Measurements from ENCODE around the gene ELMO3. TPM values are rescaled to one million over a fixed set of nuclear protein-coding genes. Genes with fewer than 3 reads are reported as not detected.

Gene ELMO3
- total and polyA plus RNA-seq, 2 donors (not counting 3 experiments of a cell fraction or from before 2014, with no cell fraction given): 3.9 to 5.7 TPM

GRCh38 chr16:67166598-67167168 lies 32.2 kb upstream of the ELMO3 start:
- no peak overlapping the region for H2AFZ ChIP-seq (ENCODE audit: low read depth, low read length)
- CTCF ChIA-PET: interaction anchor here (2.5 kb wide), 1 partner anchor 19 kb away, joined by 6 read pairs; no protein-coding TSS in a partner anchor
- H3K27ac ChIP-seq (ENCODE audit: insufficient read depth, low read depth, low read length): no peak overlapping the region
- H3K4me2 ChIP-seq (ENCODE audit: insufficient read depth, low read length): no peak overlapping the region
- no peaks in the 10 kb centered on the region for H3K36me3 ChIP-seq (ENCODE audit: control insufficient read depth in 2 of 2, extremely low read depth in 1 of 2, insufficient read depth in 2 of 2, low read length in 2 of 2)
- H3K27me3 ChIP-seq (ENCODE audit: control insufficient read depth in 2 of 2, insufficient read depth in 2 of 2, low read length in 2 of 2): peaks cover 36 to 46% of the 10 kb centered on the region in 2 experiments
- POLR2A ChIA-PET: no interaction called here
- no peak for FAIRE-seq
- no peak overlapping the region for H3K4me3 ChIP-seq (replicated peaks in 1 of 3; ENCODE audit: insufficient read depth in 1 of 3, low read depth in 1 of 3, low read length in 3 of 3)
- no peak overlapping the region for H3K9ac ChIP-seq (replicated peaks; ENCODE audit: extremely low read depth, insufficient read depth, low read length)
- H3K79me2 ChIP-seq (ENCODE audit: control insufficient read depth, insufficient read depth, low read length): no peaks in the 10 kb centered on the region
- no peaks in the 10 kb centered on the region for H3K9me3 ChIP-seq (replicated peaks; ENCODE audit: control insufficient read depth, insufficient read depth, low read length)
- no peaks in the 10 kb centered on the region for H4K20me1 ChIP-seq (replicated peaks; ENCODE audit: control insufficient read depth, extremely low read depth, insufficient read depth, low read length)
- H3K9me1 ChIP-seq (replicated peaks; ENCODE audit: control insufficient read depth, extremely low read depth, insufficient read depth, low read length): no peaks in the 10 kb centered on the region
- no peak for DNase-seq (ENCODE audit: low read depth, low spot score)
- intact Hi-C loops (cut with micrococcal nuclease) (no loop called here), dilution Hi-C loops (cut with MboI; ENCODE audit: extremely low pct_ligation_motif_present, low sequenced_read_pairs) (no loop called here)
- H3K4me1 ChIP-seq (ENCODE audit: control insufficient read depth, extremely low read depth, insufficient read depth, low read length): peaks cover 26% of the 10 kb centered on the region
- no peak for TF ChIP-seq MYC (IDR thresholded peaks at IDR 0.05; ENCODE audit: low read depth, low read length)
- no peak for TF ChIP-seq FOS (IDR thresholded peaks at IDR 0.05; ENCODE audit: borderline replicate concordance, insufficient read depth, low read length)
- TF ChIP-seq EZH2 (IDR thresholded peaks at IDR 0.05; ENCODE audit: borderline replicate concordance, low read depth, low read length, severe bottlenecking): no peak
- TF ChIP-seq GATA2 (IDR thresholded peaks at IDR 0.05; ENCODE audit: insufficient read depth, insufficient read length, low read depth, low read length): no peak
- no peak for TF ChIP-seq CTCF (IDR thresholded peaks at IDR 0.05; ENCODE audit: extremely low read depth in 1 of 2, insufficient read depth in 1 of 2, low read depth in 1 of 2, low read length in 2 of 2)
- no peak for TF ChIP-seq JUN (IDR thresholded peaks at IDR 0.05; ENCODE audit: borderline replicate concordance, insufficient read depth, insufficient read length, low read depth)
- TF ChIP-seq POLR2AphosphoS5 (IDR thresholded peaks at IDR 0.05; ENCODE audit: insufficient read depth, low read depth, low read length): no peak
- BruUV-seq (replicated peaks): no TSS peak

Data from endothelial cell of umbilical vein (primary cell).